ENCODE data around the gene TMEM121.

- TF ChIP-seq ARNTL (CRISPR knock-in tag; IDR thresholded peaks at IDR 0.05; ENCODE audit: borderline replicate concordance, low read depth) (no peak), ZFP30 (CRISPR knock-in tag; IDR thresholded peaks at IDR 0.05) (no peak)
Measured at GRCh38 chr14:105495990-105496830, 30.2 kb upstream of the TMEM121 start.
